ENCODE measurements around the gene POLR2E.

POLR2E gene

DNA sequence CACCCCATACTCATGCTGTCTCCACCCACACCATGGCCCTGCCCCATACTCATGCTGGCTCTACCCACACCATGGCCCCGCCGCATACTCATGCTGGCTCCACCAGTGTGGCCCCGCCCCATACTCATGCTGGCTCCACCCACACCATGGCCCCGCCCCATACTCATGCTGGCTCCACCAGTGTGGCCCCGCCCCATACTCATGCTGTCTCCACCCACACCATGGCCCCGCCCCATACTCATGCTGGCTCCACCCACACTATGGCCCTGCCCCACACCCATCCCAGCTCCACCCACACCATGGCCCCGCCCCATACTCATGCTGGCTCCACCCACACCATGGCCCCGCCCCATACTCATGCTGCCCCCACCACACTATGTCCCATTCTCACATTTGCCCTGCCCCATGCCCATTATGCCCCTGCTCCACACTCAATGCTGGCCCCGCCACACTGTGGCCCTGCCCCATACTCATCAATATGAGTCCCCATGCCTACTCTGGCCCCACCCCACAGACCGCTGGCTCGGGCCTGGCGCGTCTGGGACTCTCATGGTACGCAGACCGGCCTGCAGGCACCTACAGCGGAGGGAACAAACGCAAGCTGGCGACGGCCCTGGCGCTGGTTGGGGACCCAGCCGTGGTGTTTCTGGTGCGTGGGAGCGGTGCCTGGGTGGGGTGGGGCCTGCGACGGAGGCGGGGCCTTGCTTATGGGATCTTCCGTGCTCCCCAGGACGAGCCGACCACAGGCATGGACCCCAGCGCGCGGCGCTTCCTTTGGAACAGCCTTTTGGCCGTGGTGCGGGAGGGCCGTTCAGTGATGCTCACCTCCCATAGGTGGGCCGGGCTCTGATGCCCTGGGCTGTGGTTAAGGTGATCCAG, 31.9 kb downstream of the POLR2E start:
- no peaks in the 10 kb centered on the region for H3K27me3 Mint-ChIP-seq
- H3K27ac Mint-ChIP-seq: peak overlapping the region in 1 of 2 donors; percentile 46
- peaks cover 34% of the 10 kb centered on the region for H3K36me3 Mint-ChIP-seq (ENCODE audit: insufficient read depth)
- no peaks in the 10 kb centered on the region for H3K9me3 Mint-ChIP-seq
- peaks cover 22 to 25% of the 10 kb centered on the region in 2 donors for H3K4me1 Mint-ChIP-seq (ENCODE audit: low read depth in 2 of 2)
- ATAC-seq (replicated peaks): no peak
- no peak overlapping the region for H3K4me3 Mint-ChIP-seq
- peak; percentile 58 to 67 (median 64) for DNase-seq

DNA sequence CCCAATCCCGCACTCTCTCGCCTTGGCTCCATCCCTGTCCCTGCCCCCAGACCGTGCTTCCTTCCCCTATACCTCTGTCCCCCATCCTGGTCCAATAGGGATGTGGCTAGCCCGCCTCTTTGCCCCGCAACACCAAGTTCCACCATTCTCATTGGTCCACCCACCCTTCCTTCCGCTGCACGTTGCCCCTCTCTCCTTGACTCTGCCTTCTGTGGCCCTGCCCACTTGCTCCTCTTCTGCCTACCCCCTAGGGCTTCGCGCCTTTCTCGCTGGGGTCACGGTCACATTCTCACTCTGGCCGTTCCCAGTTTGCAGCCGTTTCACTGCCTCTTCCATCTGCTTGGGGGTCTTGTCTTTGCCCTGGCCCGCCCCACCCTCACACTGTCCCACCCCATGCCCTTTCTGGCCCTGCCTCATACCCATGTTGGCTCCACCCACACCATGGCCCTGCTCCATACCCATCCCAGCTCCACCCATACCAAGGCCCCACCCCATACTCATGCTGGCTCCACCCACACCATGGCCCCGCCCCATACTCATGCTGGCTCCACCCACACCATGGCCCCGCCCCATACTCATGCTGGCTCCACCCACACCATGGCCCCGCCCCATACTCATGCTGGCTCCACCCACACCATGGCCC, 32.7 kb downstream of the POLR2E start:
- Mint-ChIP-seq H3K4me3 (no peak overlapping the region), H3K36me3 (ENCODE audit: insufficient read depth) (peaks cover 26% of the 10 kb centered on the region), H3K27me3 (no peaks in the 10 kb centered on the region), H3K27ac (no peak overlapping the region), H3K4me1 (ENCODE audit: low read depth in 2 of 2) (peaks cover 28 to 33% of the 10 kb centered on the region in 2 donors), H3K9me3 (no peaks in the 10 kb centered on the region)
- ATAC-seq (replicated peaks) (no peak), DNase-seq (no peak)

DNA sequence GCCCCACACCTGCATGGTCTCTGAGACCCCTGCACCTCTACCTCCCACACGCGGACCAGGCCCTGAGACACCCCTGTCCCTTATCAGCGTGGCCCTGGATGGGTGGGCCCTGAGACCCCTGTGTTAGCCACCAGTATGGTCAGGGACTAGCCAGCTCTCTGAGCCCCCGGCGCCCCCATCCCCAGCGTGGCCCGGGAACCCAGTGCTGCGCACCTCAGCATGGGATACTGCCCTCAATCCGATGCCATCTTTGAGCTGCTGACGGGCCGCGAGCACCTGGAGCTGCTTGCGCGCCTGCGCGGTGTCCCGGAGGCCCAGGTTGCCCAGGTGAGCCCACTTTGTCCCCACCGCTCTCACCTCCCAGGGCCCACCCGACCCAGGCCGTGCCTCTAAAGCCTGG, 33.2 kb downstream of the POLR2E start:
- Mint-ChIP-seq H3K27ac (peak overlapping the region in 1 of 2 donors; percentile 83), H3K4me3 (no peak overlapping the region), H3K27me3 (no peaks in the 10 kb centered on the region), H3K9me3 (no peaks in the 10 kb centered on the region), H3K4me1 (ENCODE audit: low read depth in 2 of 2) (peaks cover 33 to 38% of the 10 kb centered on the region in 2 donors), H3K36me3 (ENCODE audit: insufficient read depth) (peaks cover 24% of the 10 kb centered on the region)
- DNase-seq (no peak), ATAC-seq (replicated peaks) (no peak)

DNA sequence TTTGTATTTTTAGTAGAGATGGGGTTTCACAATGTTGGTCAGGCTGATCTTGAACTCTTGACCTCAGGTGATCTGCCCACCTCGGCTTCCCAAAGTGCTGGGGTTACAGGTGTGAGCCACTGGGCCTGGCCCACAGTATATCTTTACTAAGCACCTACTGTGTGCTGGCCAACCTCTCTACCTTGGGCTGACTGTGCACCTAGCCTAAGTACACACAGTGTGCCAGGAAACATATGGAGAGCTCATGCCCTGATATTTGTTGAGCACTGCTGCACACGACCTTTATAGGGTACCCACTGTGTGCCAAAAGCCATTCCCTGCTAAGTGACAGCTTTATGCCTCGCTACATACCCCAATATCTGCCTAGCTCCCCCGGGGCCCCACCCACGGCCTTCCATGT, 34.5 kb downstream of the POLR2E start:
- Mint-ChIP-seq H3K4me1 (ENCODE audit: low read depth in 2 of 2) (peaks cover 30 to 35% of the 10 kb centered on the region in 2 donors), H3K36me3 (ENCODE audit: insufficient read depth) (peaks cover 17% of the 10 kb centered on the region), H3K4me3 (no peak overlapping the region), H3K27me3 (no peaks in the 10 kb centered on the region), H3K9me3 (no peaks in the 10 kb centered on the region), H3K27ac (no peak overlapping the region)
- ATAC-seq (replicated peaks): no peak
- DNase-seq: no peak

DNA sequence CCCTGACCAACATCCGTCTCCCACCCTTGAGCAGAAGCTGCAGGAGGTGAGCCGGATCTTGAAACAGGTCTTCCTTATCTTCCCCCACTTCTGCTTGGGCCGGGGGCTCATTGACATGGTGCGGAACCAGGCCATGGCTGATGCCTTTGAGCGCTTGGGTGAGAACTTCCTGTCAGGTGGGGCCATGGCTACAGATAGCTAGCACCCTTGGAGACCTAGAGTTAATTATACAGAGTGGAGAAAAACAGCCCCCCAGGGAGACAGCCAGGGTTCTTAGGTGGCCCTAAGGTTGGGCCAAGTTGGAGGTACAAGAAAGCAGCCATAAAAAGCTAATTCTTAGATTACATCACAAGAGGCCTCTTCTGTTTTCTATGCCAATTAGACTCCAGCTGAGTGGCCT, 37.1 kb downstream of the POLR2E start:
- Mint-ChIP-seq H3K36me3 (ENCODE audit: insufficient read depth) (peaks cover 17% of the 10 kb centered on the region), H3K27me3 (no peaks in the 10 kb centered on the region), H3K9me3 (no peaks in the 10 kb centered on the region), H3K4me1 (ENCODE audit: low read depth in 2 of 2) (peaks cover 17 to 18% of the 10 kb centered on the region in 2 donors), H3K27ac (peak overlapping the region; percentile 33 to 60), H3K4me3 (peak overlapping the region; percentile 42 to 53)
- peak; percentile 45 for ATAC-seq (replicated peaks)
- no peak for DNase-seq

DNA sequence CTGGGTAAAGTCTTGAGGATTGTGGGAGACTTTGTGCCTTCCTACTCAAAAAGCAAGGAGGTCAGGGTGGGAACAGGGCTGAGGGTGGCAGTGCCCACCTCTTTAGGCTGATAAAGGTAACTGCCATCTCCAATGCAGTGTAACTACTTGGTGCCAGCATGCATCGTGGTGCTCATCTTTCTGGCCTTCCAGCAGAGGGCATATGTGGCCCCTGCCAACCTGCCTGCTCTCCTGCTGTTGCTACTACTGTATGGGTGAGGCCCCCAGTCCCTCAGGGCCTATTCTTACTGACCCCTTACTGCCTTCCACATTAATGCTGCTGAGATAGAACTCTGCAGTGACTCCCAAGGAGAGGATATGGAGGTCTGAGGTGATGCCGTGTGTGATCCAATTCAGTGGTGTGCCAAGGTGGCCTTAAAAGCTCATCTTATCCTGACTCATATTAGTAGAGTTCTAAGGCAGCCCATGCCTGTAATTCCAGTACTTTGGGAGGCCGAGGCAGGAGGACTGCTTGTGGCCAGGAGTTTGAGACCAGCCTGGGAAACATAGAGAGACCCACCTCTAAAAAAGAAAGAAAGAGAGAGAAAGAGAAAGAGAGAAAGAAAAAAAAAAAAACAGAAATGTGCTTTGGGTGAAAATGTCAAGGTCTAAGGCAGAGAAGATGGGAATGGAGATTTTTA, 37.9 kb downstream of the POLR2E start:
- ATAC-seq (replicated peaks): peak; percentile 86
- peaks cover 17% of the 10 kb centered on the region for H3K36me3 Mint-ChIP-seq (ENCODE audit: insufficient read depth)
- H3K4me1 Mint-ChIP-seq (ENCODE audit: low read depth in 2 of 2): peaks cover 17 to 18% of the 10 kb centered on the region in 2 donors
- H3K27me3 Mint-ChIP-seq: no peaks in the 10 kb centered on the region
- DNase-seq: no peak
- H3K27ac Mint-ChIP-seq: peak overlapping the region; percentile 33 to 60
- H3K9me3 Mint-ChIP-seq: no peaks in the 10 kb centered on the region
- peak overlapping the region; percentile 30 for H3K4me3 Mint-ChIP-seq

DNA sequence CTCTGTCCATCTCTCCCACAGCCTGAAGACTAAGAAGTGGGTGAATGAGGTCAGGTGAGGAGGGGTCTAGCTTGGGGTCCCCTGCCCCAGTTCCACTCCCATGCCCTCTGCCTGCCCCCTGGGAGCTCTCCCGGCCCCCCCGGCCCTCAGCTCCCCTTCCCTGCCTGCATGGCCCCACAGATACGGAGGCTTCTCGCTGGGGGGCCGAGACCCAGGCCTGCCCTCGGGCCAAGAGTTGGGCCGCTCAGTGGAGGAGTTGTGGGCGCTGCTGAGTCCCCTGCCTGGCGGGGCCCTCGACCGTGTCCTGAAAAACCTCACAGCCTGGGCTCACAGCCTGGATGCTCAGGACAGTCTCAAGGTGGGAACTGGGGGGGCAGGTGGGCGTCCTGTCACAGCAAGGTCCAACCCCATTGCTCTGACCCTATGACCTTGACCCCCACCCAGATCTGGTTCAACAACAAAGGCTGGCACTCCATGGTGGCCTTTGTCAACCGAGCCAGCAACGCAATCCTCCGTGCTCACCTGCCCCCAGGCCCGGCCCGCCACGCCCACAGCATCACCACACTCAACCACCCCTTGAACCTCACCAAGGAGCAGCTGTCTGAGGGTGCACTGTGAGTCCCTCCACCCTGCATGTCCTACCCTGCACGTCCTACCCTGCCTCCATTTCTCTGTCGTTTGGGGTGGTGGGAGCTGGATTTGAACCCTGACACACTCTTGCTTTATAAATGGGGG, 39.1 kb downstream of the POLR2E start:
- Mint-ChIP-seq H3K27me3 (no peaks in the 10 kb centered on the region), H3K36me3 (ENCODE audit: insufficient read depth) (peaks cover 16% of the 10 kb centered on the region), H3K9me3 (no peaks in the 10 kb centered on the region), H3K4me1 (ENCODE audit: low read depth in 2 of 2) (peaks cover 18 to 20% of the 10 kb centered on the region in 2 donors), H3K4me3 (no peak overlapping the region), H3K27ac (no peak overlapping the region)
- no peak for ATAC-seq (replicated peaks)
- no peak for DNase-seq

DNA sequence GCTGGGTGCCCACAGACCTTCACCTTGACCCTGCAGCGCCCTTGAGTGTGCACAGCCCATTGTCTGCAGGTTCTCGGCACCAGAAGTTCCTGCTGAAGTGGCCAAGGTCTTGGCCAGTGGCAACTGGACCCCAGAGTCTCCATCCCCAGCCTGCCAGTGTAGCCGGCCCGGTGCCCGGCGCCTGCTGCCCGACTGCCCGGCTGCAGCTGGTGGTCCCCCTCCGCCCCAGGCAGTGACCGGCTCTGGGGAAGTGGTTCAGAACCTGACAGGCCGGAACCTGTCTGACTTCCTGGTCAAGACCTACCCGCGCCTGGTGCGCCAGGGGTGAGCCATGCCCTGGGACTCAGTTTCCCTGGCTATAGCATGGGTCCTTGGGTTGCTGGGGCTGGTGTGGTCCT, 40.1 kb downstream of the POLR2E start:
- peaks cover 18 to 20% of the 10 kb centered on the region in 2 donors for H3K4me1 Mint-ChIP-seq (ENCODE audit: low read depth in 2 of 2)
- no peak overlapping the region for H3K4me3 Mint-ChIP-seq
- H3K36me3 Mint-ChIP-seq (ENCODE audit: insufficient read depth): peaks cover 19% of the 10 kb centered on the region
- DNase-seq (no peak), ATAC-seq (replicated peaks) (no peak)
- no peaks in the 10 kb centered on the region for H3K27me3 Mint-ChIP-seq
- no peaks in the 10 kb centered on the region for H3K9me3 Mint-ChIP-seq
- no peak overlapping the region for H3K27ac Mint-ChIP-seq

DNA sequence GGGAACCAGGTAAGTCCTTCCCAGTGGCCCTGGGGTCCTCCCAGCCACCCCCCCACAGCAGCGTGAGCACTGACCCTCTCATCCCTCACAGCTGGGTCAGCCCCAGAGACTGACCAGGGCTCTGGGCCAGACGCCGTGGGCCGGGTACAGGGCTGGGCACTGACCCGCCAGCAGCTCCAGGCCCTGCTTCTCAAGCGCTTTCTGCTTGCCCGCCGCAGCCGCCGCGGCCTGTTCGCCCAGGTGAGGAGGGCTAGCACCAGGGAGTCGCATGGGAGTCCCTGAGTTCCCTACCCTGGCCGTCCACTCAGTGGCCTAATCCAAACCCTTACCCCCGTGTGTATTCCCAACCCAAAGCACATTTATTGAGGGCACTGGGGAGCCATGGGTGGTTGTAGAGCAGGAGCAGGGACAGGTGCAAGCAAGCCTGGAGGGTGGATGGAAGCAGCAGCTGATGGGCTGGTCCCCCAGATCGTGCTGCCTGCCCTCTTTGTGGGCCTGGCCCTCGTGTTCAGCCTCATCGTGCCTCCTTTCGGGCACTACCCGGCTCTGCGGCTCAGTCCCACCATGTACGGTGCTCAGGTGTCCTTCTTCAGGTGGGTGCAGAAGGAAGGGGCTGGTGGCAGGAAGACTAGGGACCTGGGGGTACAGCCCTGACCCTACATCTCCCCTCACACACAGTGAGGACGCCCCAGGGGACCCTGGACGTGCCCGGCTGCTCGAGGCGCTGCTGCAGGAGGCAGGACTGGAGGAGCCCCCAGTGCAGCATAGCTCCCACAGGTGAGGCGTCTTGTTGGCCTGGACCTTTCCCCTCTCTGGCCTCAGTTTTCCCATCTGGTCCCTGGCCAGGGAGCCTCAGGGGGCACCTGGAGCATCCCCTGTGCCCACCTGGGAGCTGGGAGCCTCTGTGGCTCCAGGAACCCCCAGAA, 40.8 kb downstream of the POLR2E start:
- no peaks in the 10 kb centered on the region for H3K27me3 Mint-ChIP-seq
- H3K9me3 Mint-ChIP-seq: no peaks in the 10 kb centered on the region
- H3K4me1 Mint-ChIP-seq (ENCODE audit: low read depth in 2 of 2): peaks cover 18 to 20% of the 10 kb centered on the region in 2 donors
- H3K4me3 Mint-ChIP-seq: no peak overlapping the region
- DNase-seq (no peak), ATAC-seq (replicated peaks) (no peak)
- peaks cover 15% of the 10 kb centered on the region for H3K36me3 Mint-ChIP-seq (ENCODE audit: insufficient read depth)
- no peak overlapping the region for H3K27ac Mint-ChIP-seq

DNA sequence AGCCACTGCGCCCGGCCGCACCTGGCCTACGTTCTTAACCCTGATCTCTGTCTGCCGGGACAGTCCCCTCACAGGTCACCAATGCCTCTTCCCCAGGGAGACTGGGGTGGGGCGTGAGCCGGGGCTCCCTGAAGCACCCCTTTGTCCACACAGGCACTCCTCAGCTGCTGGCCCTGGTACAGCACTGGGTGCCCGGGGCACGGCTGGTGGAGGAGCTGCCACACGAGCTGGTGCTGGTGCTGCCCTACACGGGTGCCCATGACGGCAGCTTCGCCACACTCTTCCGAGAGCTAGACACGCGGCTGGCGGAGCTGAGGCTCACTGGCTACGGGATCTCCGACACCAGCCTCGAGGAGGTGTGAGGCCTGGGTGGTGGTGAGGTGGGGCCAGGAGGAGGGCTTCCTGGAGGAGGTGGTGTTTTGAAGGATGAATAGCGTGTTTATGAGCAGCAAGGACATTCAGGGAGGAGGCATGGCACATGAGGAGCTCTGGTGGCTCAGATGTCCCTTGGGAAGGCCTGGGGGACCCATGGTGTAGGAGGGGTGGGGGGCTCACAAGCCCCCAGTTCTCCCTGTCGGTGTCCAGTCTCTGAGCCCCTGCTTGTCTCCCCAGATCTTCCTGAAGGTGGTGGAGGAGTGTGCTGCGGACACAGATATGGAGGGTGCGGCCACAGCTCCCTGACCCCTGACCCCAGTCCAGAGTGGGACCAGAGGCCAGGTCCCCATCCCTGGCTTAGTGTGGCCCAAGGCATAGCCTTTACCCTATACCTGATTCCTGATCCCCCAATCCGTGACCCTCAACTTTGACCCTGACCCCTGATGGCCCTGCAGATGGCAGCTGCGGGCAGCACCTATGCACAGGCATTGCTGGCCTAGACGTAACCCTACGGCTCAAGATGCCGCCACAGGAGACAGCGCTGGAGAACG, 41.7 kb downstream of the POLR2E start:
- H3K27me3 Mint-ChIP-seq: no peaks in the 10 kb centered on the region
- DNase-seq (no peak), ATAC-seq (replicated peaks) (no peak)
- peaks cover 16% of the 10 kb centered on the region for H3K36me3 Mint-ChIP-seq (ENCODE audit: insufficient read depth)
- peak overlapping the region; percentile 33 to 79 for H3K27ac Mint-ChIP-seq
- no peak overlapping the region for H3K4me3 Mint-ChIP-seq
- peaks cover 17 to 20% of the 10 kb centered on the region in 2 donors for H3K4me1 Mint-ChIP-seq (ENCODE audit: low read depth in 2 of 2)
- H3K9me3 Mint-ChIP-seq: no peaks in the 10 kb centered on the region

DNA sequence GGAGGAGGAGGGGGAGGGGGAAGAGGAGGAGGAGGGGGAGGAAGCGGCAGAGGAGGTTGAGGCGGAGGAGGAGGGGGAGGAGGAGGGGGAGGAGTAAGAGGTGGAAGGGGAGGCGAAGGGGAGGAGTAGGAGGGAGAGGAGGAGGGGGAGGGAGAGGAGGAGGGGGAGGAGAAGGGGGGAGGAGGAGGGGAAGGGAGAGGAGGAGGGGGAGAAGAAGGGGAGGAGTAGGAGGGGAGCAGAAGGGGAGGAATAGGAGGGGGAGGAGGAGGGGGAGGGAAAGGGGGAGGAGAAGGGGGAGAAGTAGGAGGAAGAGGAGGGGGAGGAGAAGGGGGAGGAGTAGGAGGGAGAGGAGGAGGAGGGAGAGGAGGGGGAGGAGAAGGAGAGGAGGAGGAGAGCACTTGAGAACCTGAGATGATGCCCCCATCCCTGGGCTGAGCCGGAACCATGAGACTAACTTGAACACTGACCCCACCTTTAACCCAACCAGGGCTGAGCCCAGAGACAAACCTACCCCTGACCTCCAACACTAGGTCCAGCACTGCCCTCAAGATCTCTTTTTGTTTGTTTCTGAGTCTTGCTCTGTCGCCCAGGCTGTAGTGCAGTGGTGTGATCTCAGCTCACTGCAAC, 42.7 kb downstream of the POLR2E start:
- Mint-ChIP-seq H3K9me3 (no peaks in the 10 kb centered on the region), H3K36me3 (ENCODE audit: insufficient read depth) (peaks cover 16% of the 10 kb centered on the region), H3K27me3 (no peaks in the 10 kb centered on the region), H3K27ac (peak overlapping the region; percentile 33 to 79), H3K4me3 (no peak overlapping the region), H3K4me1 (ENCODE audit: low read depth in 2 of 2) (peaks cover 7 to 12% of the 10 kb centered on the region in 2 donors)
- DNase-seq (no peak), ATAC-seq (replicated peaks) (no peak)
